BJ (cell line): ENCODE measurements around the gene ANKRD17. TPM values are rescaled to one million over a fixed set of nuclear protein-coding genes. Genes with fewer than 3 reads are reported as not detected.

ENCODE experiments used
- CTCF ChIA-PET: fragments of 350-600 bp; formaldehyde crosslinking; extraction: SDS; loops from one replicate; lab custom pipeline; 2021; ENCODE audit warnings: antibody characterized with exemption, inconsistent platforms; lab: Yijun Ruan, JAX
- POLR2A ChIA-PET: fragments of 300-600 bp; sonication (Branson Sonifier 250); formaldehyde crosslinking; extraction: SDS; loops from one replicate; lab custom pipeline; 2021; ENCODE audit warnings: antibody characterized with exemption; lab: Charles Lee
- DNase-seq: peaks from one replicate; pipeline ENCODE4 v3.0.0-alpha.2; 2011; ENCODE audit warnings: low read depth
- H3K27me3 ChIP-seq: 2 replicates; pipeline ENCODE4 v1.6.0; 2011; ENCODE audit warnings: low read length; ENCODE audit not compliant: control insufficient read depth, insufficient read depth
- H3K36me3 ChIP-seq: 2 replicates; pipeline ENCODE4 v1.5.1; 2011; ENCODE audit warnings: low read length; ENCODE audit not compliant: control insufficient read depth, insufficient read depth
- H3K4me3 ChIP-seq: 2 replicates; pipeline ENCODE4 v1.5.1; 2011; ENCODE audit warnings: low read depth, mild to moderate bottlenecking, control low read depth, low read length
- polyA plus RNA-seq: library from polyadenylated mRNA; depleted of rRNA; stranded (reverse); fragments of >200 nt; gene quantifications from 2 replicates; pipeline ENCODE4 v1.2.3, GENCODE V29; 2011; rRNA removed
- small RNA-seq: library from RNA; depleted of rRNA; stranded (forward); fragments of <200 nt; gene quantifications from one replicate; pipeline ENCODE3, GENCODE V24; 2012; ENCODE audit warnings: low replicate concordance, low read depth; ENCODE audit not compliant: insufficient read length
- TF ChIP-seq, protein P1 (sequence below): IDR thresholded peaks from 2 replicates; pipeline ENCODE4 v1.5.1; 2011; ENCODE audit warnings: low read depth, mild to moderate bottlenecking, control low read depth, inconsistent platforms, low read length, moderate library complexity; ENCODE audit not compliant: insufficient read depth

The ANKRD17 gene
- polyA plus RNA-seq, 1 experiment: 39.6 TPM

DNA sequence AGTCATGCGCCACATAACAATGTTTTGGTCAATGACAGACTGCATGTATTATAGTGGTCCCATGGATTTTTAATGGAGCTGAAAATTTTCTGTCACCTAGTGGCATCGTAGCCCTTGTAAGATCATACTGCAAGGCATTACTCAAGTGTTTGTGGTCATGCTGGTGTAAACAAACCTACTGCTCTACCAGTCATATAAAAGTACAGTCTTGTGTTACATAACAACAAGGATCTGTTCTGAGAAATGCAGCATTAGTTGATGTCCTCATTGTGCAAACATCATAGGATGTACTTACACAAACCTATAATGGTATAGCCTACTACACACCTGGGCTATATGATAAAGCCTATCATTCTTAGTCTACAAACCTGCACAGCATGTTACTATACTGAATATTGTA is 223.7 kb downstream of the ANKRD17 start:
- ChIA-PET CTCF (interaction anchor here (1.0 kb wide), 1 partner anchor 13 kb away, joined by 3 read pairs; no protein-coding TSS in a partner anchor), POLR2A (no interaction called here)
- no peak for DNase-seq
- Histone ChIP-seq H3K27me3 (0 out of 2 replicates have a peak, but pooled peaks cover 2% of the 10 kb centered on the region), H3K36me3 (no peaks in the 10 kb centered on the region), H3K4me3 (no peak overlapping the region)
- TF ChIP-seq, protein P1, sequence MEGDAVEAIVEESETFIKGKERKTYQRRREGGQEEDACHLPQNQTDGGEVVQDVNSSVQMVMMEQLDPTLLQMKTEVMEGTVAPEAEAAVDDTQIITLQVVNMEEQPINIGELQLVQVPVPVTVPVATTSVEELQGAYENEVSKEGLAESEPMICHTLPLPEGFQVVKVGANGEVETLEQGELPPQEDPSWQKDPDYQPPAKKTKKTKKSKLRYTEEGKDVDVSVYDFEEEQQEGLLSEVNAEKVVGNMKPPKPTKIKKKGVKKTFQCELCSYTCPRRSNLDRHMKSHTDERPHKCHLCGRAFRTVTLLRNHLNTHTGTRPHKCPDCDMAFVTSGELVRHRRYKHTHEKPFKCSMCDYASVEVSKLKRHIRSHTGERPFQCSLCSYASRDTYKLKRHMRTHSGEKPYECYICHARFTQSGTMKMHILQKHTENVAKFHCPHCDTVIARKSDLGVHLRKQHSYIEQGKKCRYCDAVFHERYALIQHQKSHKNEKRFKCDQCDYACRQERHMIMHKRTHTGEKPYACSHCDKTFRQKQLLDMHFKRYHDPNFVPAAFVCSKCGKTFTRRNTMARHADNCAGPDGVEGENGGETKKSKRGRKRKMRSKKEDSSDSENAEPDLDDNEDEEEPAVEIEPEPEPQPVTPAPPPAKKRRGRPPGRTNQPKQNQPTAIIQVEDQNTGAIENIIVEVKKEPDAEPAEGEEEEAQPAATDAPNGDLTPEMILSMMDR: no peak

DNA sequence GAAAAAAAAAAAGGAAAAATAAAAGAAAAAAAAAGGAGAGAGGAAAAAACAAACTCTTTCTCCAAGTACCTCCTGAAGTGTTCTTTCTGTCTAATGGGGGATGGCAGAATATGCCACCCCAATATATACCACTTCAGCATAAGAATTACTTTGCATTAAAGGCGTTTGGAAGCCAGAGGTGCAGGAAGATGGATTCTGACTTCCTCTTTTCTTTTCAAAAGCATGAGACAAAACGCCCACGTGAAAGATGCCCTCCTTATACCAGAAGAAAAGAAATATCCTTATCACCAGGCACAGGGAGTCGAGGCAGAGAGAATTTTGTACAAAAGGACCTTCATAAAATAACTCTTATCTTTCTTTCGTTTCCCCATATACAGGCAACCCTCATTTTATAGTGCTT is 230.0 kb downstream of the ANKRD17 start:
- TF ChIP-seq, protein P1: no peak
- CTCF ChIA-PET: no interaction called here
- DNase-seq: no peak
- no peaks in the 10 kb centered on the region for H3K36me3 ChIP-seq
- POLR2A ChIA-PET: no interaction called here
- peaks cover 5% of the 10 kb centered on the region for H3K27me3 ChIP-seq
- H3K4me3 ChIP-seq: no peak overlapping the region

Small RNA genes lying within 50 kb of the gene (small RNA-seq; reads per million reads assigned to genes)
- gene RF00334 (not detected), gene RNU6ATAC5P (not detected)

Other genes with a start within 250 kb of the ANKRD17 start
- 9.8 and 13.2 TPM in 2 replicates for gene COX18, start 189.1 kb downstream of the ANKRD17 start, polyA plus RNA-seq
- gene ALB, start 145.5 kb upstream of the ANKRD17 start, polyA plus RNA-seq: not detected in 2 replicates
- gene AFP, start 177.4 kb upstream of the ANKRD17 start, polyA plus RNA-seq: 0.23 and 0.31 TPM in 2 replicates
- gene AFM, start 222.9 kb upstream of the ANKRD17 start, polyA plus RNA-seq: not detected in 2 replicates